H9 (cell line): Measurements from ENCODE around the gene CXCL13. TPM values are rescaled to one million over a fixed set of nuclear protein-coding genes. Genes with fewer than 3 reads are reported as not detected.

ENCODE experiments used
- DNase-seq: peaks from one replicate; pipeline ENCODE4 v3.0.0-alpha.2; 2017
- H2AFZ ChIP-seq: one replicate; pipeline ENCODE4 v1.6.1; 2013; ENCODE audit warnings: mild to moderate bottlenecking, low read length, control low read depth, moderate library complexity
- H2AK5ac ChIP-seq: 2 replicates; pipeline ENCODE4 v1.6.1; 2013; ENCODE audit warnings: low read length, control low read depth, mixed read lengths; ENCODE audit not compliant: insufficient read length
- H2BK120ac ChIP-seq: one replicate; pipeline ENCODE4 v1.6.1; 2013; ENCODE audit warnings: low read depth, mild to moderate bottlenecking, low read length, control low read depth, inconsistent platforms; ENCODE audit not compliant: poor library complexity, severe bottlenecking
- H2BK12ac ChIP-seq: 2 replicates; pipeline ENCODE4 v1.6.1; 2013; ENCODE audit warnings: low read length, control low read depth, mixed read lengths, low read depth; ENCODE audit not compliant: insufficient read length
- H2BK15ac ChIP-seq: 2 replicates; pipeline ENCODE4 v1.6.1; 2013; ENCODE audit warnings: low read depth, low read length, control low read depth
- H2BK20ac ChIP-seq: one replicate; pipeline ENCODE4 v1.6.1; 2013; ENCODE audit warnings: low read depth, mild to moderate bottlenecking, low read length, control low read depth, inconsistent platforms; ENCODE audit not compliant: poor library complexity, severe bottlenecking
- H2BK5ac ChIP-seq: 2 replicates; pipeline ENCODE4 v1.6.1; 2013; ENCODE audit warnings: low read length, control low read depth, mixed read lengths; ENCODE audit not compliant: insufficient read length
- H3K14ac ChIP-seq: 2 replicates; pipeline ENCODE4 v1.6.1; 2013; ENCODE audit warnings: low read length, control low read depth; ENCODE audit not compliant: insufficient read depth
- H3K18ac ChIP-seq: 2 replicates; pipeline ENCODE4 v1.6.1; 2013; ENCODE audit warnings: low read depth, mild to moderate bottlenecking, mixed read lengths, low read length, control low read depth; ENCODE audit not compliant: insufficient read length
- H3K23ac ChIP-seq: 2 replicates; pipeline ENCODE4 v1.6.1; 2013; ENCODE audit warnings: low read length, control low read depth, mixed read lengths, low read depth; ENCODE audit not compliant: insufficient read length
- H3K23me2 ChIP-seq: 2 replicates; pipeline ENCODE4 v1.6.1; 2013; ENCODE audit warnings: low read depth, mild to moderate bottlenecking, mixed read lengths, low read length, control low read depth; ENCODE audit not compliant: insufficient read length, poor library complexity, severe bottlenecking
- H3K27ac ChIP-seq: 2 replicates; pipeline ENCODE4 v1.5.1; 2013; ENCODE audit warnings: low read length, control low read depth, mixed read lengths, low read depth; ENCODE audit not compliant: insufficient read length
- H3K27me3 ChIP-seq: 2 replicates; pipeline ENCODE4 v1.6.1; 2013; ENCODE audit warnings: low read length, control low read depth, inconsistent platforms; ENCODE audit not compliant: insufficient read depth
- H3K4ac ChIP-seq: 2 replicates; pipeline ENCODE4 v1.6.1; 2013; ENCODE audit warnings: low read depth, mild to moderate bottlenecking, control low read depth, inconsistent platforms, low read length, moderate library complexity
- H3K4me1 ChIP-seq: 2 replicates; pipeline ENCODE4 v1.6.1; 2013; ENCODE audit warnings: low read length, control low read depth, inconsistent platforms; ENCODE audit not compliant: insufficient read depth
- H3K4me2 ChIP-seq: 2 replicates; pipeline ENCODE4 v1.6.1; 2013; ENCODE audit warnings: low read length, control low read depth, mixed read lengths; ENCODE audit not compliant: insufficient read length, insufficient read depth
- H3K56ac ChIP-seq: 2 replicates; pipeline ENCODE4 v1.6.1; 2013; ENCODE audit warnings: low read depth, mild to moderate bottlenecking, mixed read lengths, low read length, control low read depth; ENCODE audit not compliant: insufficient read length
- H3K79me1 ChIP-seq: 2 replicates; pipeline ENCODE4 v1.6.1; 2013; ENCODE audit warnings: low read depth, mild to moderate bottlenecking, moderate library complexity, low read length, control low read depth, inconsistent platforms; ENCODE audit not compliant: insufficient read depth, poor library complexity, severe bottlenecking
- H3K79me2 ChIP-seq: 2 replicates; pipeline ENCODE4 v1.6.1; 2013; ENCODE audit warnings: low read length, control low read depth, inconsistent platforms; ENCODE audit not compliant: insufficient read depth
- H3K9ac ChIP-seq: 2 replicates; pipeline ENCODE4 v1.6.1; 2013; ENCODE audit warnings: low read length, control low read depth, mixed read lengths; ENCODE audit not compliant: insufficient read length; ENCODE audit errors: extremely low read depth
- H3K9me3 ChIP-seq: one replicate; pipeline ENCODE4 v1.6.1; 2013; ENCODE audit warnings: low read depth, low read length, inconsistent platforms; ENCODE audit not compliant: control insufficient read depth
- H3T11ph ChIP-seq: one replicate; pipeline ENCODE4 v1.6.1; 2013; ENCODE audit warnings: mild to moderate bottlenecking, low read length, control low read depth, inconsistent platforms
- H4K20me1 ChIP-seq: one replicate; pipeline ENCODE4 v1.6.1; 2013; ENCODE audit not compliant: control insufficient read depth, insufficient read length, insufficient read depth
- H4K5ac ChIP-seq: 2 replicates; pipeline ENCODE4 v1.6.1; 2013; ENCODE audit warnings: low read depth, mild to moderate bottlenecking, mixed read lengths, low read length, control low read depth; ENCODE audit not compliant: insufficient read length
- H4K8ac ChIP-seq: replicated peaks from 2 replicates; pipeline ENCODE4 v1.6.1; 2013; ENCODE audit warnings: low read length, control low read depth, mixed read lengths, low read depth; ENCODE audit not compliant: insufficient read length
- H4K91ac ChIP-seq: 2 replicates; pipeline ENCODE4 v1.6.1; 2013; ENCODE audit warnings: low read depth, mild to moderate bottlenecking, moderate library complexity, mixed read lengths, low read length, control low read depth; ENCODE audit not compliant: insufficient read length
- H3K27ac Mint-ChIP-seq, 3 experiments: 2 replicates in 2 of 3; 3 replicates in 1 of 3; pipeline ENCODE4 v1.8.0; 2020 to 2021; ENCODE audit warnings: mixed read lengths in 3 of 3, mild to moderate bottlenecking in 1 of 3, moderate library complexity in 1 of 3
- H3K27me3 Mint-ChIP-seq: 2 replicates; pipeline ENCODE4 v1.8.0; 2021; ENCODE audit warnings: low read depth, mild to moderate bottlenecking, moderate library complexity, mixed read lengths
- H3K36me3 Mint-ChIP-seq, 3 experiments: 2 replicates in 2 of 3; 3 replicates in 1 of 3; pipeline ENCODE4 v1.8.0; 2020 to 2021; ENCODE audit warnings: low read depth in 3 of 3, mixed read lengths in 3 of 3; ENCODE audit not compliant: insufficient read depth in 1 of 3
- H3K4me1 Mint-ChIP-seq, 2 experiments: 2 replicates each; pipeline ENCODE4 v1.8.0; 2020; ENCODE audit warnings: mixed read lengths in 2 of 2
- H3K4me3 Mint-ChIP-seq, 2 experiments: 2 replicates in 1 of 2; 3 replicates in 1 of 2; pipeline ENCODE4 v1.8.0; 2020 to 2021; ENCODE audit warnings: mild to moderate bottlenecking in 2 of 2, mixed read lengths in 2 of 2, moderate library complexity in 1 of 2
- H3K9me3 Mint-ChIP-seq, 2 experiments: 2 replicates in 1 of 2; 3 replicates in 1 of 2; pipeline ENCODE4 v1.8.0; 2020; ENCODE audit warnings: mild to moderate bottlenecking in 2 of 2, mixed read lengths in 2 of 2, moderate library complexity in 1 of 2
- CTCF ChIP-seq: fragments of 200-600 bp; sonication (generic); conservative IDR thresholded peaks from 3 replicates; pipeline ENCODE4 v1.8.0; 2021; ENCODE audit warnings: antibody characterized with exemption, mild to moderate bottlenecking
- total RNA-seq: library from RNA; stranded (reverse); gene quantifications from 2 replicates; pipeline ENCODE4 v1.2.1, GENCODE V29; 2021

CXCL13 gene
- total RNA-seq, 1 experiment from 2014 or later = not detected

- H3K79me1 ChIP-seq = no peaks in the 10 kb centered on the region
- no peak overlapping the region for H2BK15ac ChIP-seq
- no peak overlapping the region for H3K18ac ChIP-seq
- H3K4me1 ChIP-seq = no peaks in the 10 kb centered on the region
- no peaks in the 10 kb centered on the region for H3K23me2 ChIP-seq
- no peak overlapping the region for H2AFZ ChIP-seq
- H3K27me3 ChIP-seq = no peaks in the 10 kb centered on the region
- H3K9me3 ChIP-seq = no peaks in the 10 kb centered on the region
- peaks cover 1% of the 10 kb centered on the region for H3K27me3 Mint-ChIP-seq
- H4K8ac ChIP-seq = no peak overlapping the region
- no peak overlapping the region for H2BK12ac ChIP-seq
- H3K4ac ChIP-seq = no peak overlapping the region
- H2BK120ac ChIP-seq = no peak overlapping the region
- no peak overlapping the region for H3K27ac ChIP-seq
- H2AK5ac ChIP-seq = no peak overlapping the region
- no peak overlapping the region for H3K4me2 ChIP-seq
- H2BK5ac ChIP-seq = no peak overlapping the region
- H2BK20ac ChIP-seq = no peak overlapping the region
- H3K4me3 Mint-ChIP-seq = no peak overlapping the region
- H4K91ac ChIP-seq = no peak overlapping the region
- no peak overlapping the region for H3K9ac ChIP-seq
- no peak overlapping the region for H3K56ac ChIP-seq
- no peak for DNase-seq
- H3T11ph ChIP-seq = no peak overlapping the region
- H3K36me3 Mint-ChIP-seq = no peaks in the 10 kb centered on the region
- no peaks in the 10 kb centered on the region for H3K9me3 Mint-ChIP-seq
- no peak overlapping the region for H3K14ac ChIP-seq
- no peak overlapping the region for H3K27ac Mint-ChIP-seq
- H4K20me1 ChIP-seq = no peaks in the 10 kb centered on the region
- TF ChIP-seq CTCF = no peak
- no peak overlapping the region for H4K5ac ChIP-seq
- no peaks in the 10 kb centered on the region for H3K79me2 ChIP-seq
- H3K4me1 Mint-ChIP-seq = peaks cover 6 to 12% of the 10 kb centered on the region in 2 experiments
- no peak overlapping the region for H3K23ac ChIP-seq
Observed at GRCh38 chr4:77621254-77621653, 15.6 kb downstream of the CXCL13 start.
